HL-60/S4 treated with retinoic acid at 250 ng/mL for 4 days and 3 days (cell line): Measurements from ENCODE around the gene SCG5.

Source experiments
- in situ Hi-C: fragments of 300-500 bp; cut with MboI; formaldehyde crosslinking; loops from 2 replicates; pipeline ENCODE4 v1.7.0; 2022; ENCODE audit warnings: low sequenced_read_pairs

Gene SCG5

DNA sequence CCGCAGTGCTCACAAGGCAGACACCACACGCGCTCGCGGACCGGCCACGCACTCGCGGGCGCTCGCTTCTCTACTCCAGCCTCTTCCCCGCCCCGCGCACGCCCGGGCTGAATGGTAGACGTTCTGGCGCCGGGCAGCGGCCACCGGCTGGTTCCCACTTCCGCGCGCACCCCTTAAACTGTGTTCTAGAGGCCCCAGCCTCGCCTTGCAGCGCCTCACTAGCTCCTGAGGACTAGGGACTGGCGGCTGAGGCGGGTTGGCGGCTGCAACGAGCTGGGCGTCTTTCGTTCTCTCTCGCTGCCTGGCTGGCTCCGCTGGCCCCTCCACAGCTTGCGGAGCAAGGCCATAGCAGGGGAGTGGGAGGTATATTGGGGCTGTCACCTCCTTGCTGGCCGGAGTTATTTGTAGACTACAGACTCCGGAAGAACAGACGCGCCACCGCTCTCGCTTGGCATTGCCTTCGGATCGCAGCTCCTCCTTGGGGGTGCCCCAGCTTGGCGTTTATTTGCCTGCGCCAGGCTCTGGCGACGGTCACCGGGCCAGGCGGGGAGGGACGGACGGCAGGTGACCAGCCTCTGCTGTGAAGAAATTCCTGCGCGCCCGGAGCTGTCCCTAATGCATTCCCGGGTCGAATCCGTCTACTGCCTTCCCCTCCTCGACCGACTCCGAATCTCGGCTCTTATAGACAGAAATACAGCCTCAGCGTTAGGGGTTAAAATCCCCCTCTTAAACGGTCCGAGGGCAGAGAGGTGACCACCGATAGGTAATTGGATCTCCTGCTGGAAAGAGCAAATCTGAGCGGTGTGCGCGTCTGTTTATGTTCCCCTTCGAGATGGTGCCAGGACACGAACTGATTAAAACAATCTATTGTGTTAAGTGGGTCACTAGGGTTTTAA lies 77.6 kb downstream of the SCG5 start:
- in situ Hi-C loops = no loop called here

DNA sequence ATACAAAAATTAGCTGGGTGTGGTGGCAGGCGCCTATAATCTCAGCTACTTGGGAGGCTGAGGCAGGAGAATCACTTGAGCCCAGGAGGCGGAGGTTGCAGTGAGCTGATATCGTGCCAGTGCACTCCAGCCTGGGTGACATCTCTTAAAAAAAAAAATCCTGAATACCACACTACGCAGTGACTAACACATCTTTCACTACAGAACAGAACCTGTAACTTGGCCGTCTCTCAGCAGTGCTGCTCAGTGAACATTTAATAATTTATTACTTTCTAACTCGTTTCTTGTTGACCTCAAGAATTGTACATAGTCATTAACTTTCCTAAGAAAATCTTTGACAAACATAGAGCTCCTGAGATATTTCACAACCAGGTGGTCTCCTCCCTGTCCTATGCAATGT lies 80.1 kb downstream of the SCG5 start:
- in situ Hi-C loops = no loop called here

DNA sequence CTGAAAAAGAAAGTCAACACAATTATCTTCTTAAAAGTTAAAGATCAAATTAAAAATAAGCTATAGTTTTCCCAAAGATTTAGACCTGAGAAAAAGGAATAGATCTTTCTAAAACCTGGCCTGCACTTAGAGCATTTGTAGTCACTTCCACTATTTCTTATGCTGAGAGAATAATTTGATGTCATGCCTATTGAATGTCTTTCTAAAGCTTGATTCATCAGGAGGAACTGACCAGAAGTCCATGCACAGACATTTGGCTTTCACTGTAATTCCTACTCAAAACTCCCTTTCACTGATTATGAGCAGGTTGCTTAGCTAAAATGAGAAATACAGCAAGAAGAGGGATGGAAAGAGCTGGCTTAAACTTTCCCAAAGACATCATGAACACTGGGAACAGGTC lies 80.6 kb downstream of the SCG5 start:
- in situ Hi-C loops = no loop called here

DNA sequence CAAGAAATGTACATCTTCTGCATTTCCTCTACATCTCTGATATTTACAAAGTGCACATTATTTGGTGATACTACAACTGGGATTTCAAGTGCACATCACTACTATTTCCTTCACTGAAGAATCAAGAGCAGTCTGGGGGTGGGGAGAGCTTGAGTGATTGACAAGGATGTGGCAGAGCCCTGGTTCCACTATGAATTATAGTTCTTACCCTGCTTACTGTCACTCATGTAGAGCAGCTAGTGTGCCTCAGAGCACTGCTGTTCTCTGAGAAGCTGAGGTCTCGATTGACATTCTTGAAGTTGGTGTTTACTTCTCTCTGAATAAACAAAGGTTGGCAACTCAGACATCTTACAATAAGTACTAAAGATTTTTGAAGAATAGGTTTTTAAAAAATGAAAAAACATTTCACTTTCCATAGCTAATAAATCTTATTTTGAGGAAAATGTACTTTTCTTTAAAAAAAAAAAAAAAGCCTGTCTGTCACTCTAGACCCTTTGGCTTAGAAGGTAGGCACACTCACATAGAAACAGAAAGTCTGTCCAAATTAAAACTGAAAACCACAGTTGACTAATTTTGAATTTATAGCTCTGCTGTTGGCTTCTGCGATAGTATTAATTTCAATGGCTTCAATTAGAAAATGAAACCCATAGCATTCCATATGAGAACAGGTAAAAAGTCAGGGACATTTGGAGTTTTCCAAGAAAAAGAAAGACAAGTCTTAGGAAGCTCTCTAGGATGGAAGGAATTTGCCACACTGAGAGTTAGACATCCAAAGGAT lies 81.8 kb downstream of the SCG5 start:
- in situ Hi-C loops = no loop called here

DNA sequence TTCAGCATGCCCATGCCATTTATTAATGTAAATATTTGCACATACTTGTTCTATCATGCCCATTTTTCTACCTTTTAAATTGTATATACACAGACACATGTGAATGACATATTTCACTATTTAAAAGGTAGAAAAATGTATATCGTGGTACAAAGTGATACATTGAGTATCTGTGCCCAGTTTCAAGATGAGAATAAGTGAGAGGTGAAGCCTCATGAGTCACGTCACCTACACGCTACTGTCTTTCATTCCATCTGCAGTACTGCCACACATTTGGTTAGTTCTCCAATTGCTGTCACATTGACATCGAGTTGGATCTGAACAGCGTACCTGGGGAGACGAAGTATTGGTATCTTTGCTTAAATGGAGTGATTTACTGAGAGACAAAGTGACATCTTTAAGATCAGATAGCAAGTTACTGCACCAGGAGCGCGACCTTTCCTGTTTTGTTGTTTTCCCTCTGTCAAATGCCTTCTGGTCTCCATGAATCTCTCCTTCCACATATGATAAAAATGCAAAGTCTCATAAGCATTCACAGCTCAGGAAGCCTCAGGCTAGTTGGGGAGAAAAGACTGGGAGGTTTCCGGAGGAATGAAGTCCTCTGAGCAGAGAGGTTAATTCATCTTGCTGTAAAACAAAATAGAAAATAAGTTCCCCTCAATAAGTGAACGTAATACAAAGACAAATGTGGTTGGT lies 88.3 kb downstream of the SCG5 start:
- in situ Hi-C loops = no loop called here

DNA sequence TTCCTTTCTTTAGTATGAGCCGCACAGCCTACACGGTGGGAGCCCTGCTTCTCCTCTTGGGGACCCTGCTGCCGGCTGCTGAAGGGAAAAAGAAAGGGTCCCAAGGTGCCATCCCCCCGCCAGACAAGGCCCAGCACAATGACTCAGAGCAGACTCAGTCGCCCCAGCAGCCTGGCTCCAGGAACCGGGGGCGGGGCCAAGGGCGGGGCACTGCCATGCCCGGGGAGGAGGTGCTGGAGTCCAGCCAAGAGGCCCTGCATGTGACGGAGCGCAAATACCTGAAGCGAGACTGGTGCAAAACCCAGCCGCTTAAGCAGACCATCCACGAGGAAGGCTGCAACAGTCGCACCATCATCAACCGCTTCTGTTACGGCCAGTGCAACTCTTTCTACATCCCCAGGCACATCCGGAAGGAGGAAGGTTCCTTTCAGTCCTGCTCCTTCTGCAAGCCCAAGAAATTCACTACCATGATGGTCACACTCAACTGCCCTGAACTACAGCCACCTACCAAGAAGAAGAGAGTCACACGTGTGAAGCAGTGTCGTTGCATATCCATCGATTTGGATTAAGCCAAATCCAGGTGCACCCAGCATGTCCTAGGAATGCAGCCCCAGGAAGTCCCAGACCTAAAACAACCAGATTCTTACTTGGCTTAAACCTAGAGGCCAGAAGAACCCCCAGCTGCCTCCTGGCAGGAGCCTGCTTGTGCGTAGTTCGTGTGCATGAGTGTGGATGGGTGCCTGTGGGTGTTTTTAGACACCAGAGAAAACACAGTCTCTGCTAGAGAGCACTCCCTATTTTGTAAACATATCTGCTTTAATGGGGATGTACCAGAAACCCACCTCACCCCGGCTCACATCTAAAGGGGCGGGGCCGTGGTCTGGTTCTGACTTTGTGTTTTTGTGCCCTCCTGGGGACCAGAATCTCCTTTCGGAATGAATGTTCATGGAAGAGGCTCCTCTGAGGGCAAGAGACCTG lies 89.5 kb downstream of the SCG5 start:
- in situ Hi-C loops = no loop called here

DNA sequence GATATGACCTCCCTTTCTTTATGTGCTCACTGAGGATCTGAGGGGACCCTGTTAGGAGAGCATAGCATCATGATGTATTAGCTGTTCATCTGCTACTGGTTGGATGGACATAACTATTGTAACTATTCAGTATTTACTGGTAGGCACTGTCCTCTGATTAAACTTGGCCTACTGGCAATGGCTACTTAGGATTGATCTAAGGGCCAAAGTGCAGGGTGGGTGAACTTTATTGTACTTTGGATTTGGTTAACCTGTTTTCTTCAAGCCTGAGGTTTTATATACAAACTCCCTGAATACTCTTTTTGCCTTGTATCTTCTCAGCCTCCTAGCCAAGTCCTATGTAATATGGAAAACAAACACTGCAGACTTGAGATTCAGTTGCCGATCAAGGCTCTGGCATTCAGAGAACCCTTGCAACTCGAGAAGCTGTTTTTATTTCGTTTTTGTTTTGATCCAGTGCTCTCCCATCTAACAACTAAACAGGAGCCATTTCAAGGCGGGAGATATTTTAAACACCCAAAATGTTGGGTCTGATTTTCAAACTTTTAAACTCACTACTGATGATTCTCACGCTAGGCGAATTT lies 91.2 kb downstream of the SCG5 start:
- in situ Hi-C loops = no loop called here

DNA sequence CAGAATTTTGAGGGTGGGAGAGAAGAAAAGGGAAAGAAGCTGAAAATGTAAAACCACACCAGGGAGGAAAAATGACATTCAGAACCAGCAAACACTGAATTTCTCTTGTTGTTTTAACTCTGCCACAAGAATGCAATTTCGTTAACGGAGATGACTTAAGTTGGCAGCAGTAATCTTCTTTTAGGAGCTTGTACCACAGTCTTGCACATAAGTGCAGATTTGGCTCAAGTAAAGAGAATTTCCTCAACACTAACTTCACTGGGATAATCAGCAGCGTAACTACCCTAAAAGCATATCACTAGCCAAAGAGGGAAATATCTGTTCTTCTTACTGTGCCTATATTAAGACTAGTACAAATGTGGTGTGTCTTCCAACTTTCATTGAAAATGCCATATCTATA lies 91.8 kb downstream of the SCG5 start:
- in situ Hi-C loops = no loop called here

DNA sequence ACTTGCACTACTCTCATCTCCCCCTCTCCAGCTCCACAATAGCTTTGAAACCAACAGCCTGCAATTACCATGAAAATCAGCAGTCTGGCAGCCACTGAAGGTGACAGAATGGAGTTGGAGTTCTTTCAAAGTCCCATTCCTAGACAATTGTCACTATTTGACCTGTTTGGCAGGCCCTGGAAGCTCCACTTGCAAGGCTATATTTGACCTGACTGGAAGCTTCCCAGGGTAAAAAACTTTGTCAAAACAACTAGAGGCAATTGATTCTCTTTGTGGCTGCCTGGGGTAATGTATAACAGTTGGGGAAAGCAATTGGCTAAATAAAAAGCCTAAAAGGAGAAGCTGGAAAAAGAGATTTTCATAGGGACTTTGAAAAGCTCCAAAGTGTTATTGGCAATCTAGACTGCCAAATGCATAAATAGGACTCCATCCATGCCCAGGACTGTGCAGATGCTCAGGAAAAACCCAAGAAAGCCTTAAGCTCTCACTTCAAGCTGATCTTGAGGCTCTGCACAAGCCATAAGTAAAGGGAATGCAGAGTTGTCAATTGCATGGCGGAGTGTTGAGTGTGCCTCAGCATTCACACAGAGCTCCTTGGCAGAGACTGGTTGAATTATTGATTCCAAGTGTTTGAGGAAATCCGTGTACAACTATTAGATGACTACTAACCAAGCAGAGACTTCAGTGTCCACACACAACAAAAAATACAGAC lies 94.6 kb downstream of the SCG5 start:
- in situ Hi-C loops = no loop called here

DNA sequence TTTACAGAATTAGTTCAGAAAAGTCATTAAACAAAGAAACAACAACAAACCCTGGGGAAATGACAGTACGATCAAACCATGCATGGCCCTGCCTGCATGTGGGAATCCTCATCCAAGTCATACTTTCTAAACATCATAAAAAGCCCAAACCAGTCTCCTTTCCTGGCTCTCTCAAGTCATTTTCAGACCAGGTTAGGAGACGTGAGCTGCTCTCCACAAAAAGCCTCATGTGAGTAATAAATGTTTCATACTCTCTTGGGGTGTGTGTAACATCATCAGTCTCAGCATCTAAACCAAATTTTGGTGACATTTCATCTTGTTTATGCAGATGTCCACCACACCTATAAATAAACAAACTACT lies 95.2 kb downstream of the SCG5 start:
- in situ Hi-C loops = no loop called here

DNA sequence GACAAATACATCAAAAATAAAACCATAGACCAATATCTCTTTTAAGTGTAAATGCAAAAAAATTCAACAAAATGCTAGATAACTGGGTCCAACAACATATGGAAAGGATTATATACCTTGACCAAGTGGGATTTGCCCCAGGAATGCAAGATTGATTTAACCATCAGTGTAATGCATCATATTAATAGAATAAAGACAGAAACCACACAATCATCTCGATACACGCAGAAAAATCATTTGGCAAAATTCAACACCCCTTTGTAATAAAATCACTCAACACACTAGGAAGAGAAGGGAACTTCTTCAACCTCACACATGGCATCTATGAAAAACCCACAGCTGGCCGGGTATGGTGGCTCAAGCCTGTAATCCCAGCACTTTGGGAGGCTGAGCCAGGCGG lies 95.8 kb downstream of the SCG5 start:
- in situ Hi-C loops = no loop called here

DNA sequence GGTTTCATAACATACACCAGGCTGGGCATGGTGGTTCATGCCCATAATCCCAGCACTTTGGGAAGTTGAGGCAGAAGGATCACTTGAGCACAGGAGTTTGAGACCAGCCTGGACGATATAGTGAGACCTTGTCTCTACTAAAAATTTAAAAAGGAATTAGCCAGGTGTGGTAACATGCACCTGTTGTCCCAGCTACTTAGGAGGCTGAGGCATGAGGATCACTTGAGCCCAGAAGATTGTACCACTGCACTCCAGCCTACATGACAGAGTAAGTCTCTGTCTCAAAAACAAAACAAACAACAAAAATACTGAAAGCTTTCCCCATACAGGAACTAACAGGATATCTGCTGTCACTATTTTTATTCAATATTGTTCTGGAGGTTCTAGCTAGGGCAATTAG lies 97.2 kb downstream of the SCG5 start:
- in situ Hi-C loops = no loop called here

DNA sequence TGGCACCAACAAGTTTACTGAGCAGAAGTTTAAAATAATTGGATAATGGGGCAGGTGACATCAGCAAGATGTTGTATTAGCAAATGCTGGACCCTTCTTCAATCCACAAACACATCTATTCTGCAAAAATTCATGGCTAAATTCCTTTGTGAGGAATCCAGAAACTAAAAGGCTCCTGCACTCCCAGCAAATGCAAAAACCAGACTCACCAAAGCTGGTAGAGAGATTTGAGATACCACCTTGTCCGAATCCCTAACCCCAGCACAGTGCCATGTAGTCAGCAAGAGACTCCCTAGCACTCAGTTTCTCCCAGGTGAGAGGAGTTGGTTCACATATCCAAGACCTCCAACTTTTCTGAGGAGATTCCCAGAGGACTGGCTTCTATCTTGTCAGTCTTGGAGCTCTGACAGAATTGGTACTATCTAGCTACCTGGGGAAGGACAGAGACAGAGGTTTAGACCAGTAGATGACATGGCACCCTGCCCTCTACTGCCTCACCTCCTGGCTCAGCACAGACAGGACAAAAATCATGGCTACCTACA lies 98.1 kb downstream of the SCG5 start:
- in situ Hi-C loops = no loop called here

DNA sequence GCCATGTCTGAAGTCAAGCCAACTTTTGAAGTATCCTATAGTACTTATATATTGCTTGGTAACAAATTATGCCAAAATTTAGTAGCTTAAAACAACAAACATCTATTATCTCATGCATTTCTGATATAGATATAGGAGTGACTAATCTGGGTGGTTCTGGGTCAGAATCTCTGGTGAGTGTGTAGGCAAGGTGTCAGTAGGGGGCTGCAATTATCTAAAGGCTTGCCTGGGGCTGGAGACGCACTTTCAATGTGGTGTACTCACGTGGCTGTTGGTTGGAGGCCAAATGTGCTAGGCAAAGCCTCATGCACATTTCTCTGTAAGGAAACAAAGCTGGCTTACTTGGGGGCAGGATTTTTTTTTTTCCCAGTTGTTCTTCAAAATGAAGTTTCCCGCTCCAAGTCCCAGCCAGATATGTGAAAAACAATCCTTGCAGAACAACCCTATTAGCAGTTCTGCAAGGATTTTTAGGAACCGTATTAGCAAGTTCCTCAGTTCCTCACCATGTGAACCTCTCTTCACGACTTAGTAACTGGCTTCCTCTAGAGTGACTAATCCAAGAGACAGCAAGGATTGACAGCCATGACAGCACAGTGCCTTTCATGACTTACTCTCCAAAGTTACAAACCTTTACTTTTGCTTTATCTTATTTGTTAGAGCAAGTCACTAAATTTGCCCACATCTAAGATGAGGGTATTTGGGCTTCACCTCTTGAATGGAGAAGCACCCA lies 102.1 kb downstream of the SCG5 start:
- in situ Hi-C loops = no loop called here

DNA sequence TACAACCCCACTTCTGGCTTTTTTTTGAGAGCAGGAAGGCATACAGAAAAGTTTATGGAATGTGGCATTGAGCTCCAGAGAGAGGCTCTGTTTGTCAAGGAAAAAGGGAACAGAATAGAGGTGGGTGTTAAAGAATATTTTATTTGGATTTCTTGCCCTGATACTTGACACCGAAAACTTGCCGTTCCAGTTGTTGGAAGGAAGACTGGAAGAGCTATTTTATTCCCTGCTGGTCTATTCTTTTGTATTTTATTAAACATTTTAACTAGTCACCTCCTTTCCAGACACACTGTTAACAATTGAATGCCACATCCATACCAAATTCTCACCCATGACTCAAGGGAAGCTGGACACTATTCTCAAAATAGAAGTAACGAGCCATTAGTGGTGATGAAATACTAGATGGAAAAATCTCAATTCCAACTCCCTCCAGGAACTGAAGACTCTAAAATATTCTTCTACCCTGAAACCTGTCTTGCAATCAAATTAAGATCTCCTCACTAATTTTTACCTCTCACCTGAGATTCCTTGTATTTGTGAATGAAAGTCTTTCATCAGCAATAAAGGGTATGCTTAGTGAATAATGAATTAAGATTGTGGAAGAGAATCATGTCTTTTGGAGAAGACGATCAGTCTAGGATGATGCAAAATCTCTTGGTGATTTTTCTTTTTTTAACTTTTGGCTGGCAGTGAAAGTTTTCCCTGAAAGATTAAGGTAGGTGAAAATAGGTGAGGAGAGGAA lies 104.8 kb downstream of the SCG5 start:
- in situ Hi-C loops = no loop called here
